HL-60 (cell line): ENCODE data around the gene ASCC1.

Source experiments
- CTCF ChIP-seq: IDR thresholded peaks from one replicate; pipeline ENCODE4 v1.5.1; 2011; ENCODE audit warnings: low read length, control low read depth, inconsistent platforms; ENCODE audit not compliant: insufficient read depth
- GABPA ChIP-seq: IDR thresholded peaks from 2 replicates; pipeline ENCODE4 v1.6.1; 2012; ENCODE audit warnings: low read depth
- POLR2AphosphoS5 ChIP-seq: IDR thresholded peaks from 2 replicates; pipeline ENCODE4 v1.6.1; 2012; ENCODE audit warnings: low read depth
- REST ChIP-seq: IDR thresholded peaks from 2 replicates; pipeline ENCODE4 v1.6.1; 2012; ENCODE audit warnings: low read depth; ENCODE audit not compliant: insufficient replicate concordance

GRCh38 chr10:72072639-72073038, 143.4 kb downstream of the ASCC1 start:
- TF ChIP-seq CTCF (no peak), POLR2AphosphoS5 (no peak), REST (no peak), GABPA (no peak)
